ENCODE measurements around the gene IMMP2L. TPM values are rescaled to one million over a fixed set of nuclear protein-coding genes. Genes with fewer than 3 reads are reported as not detected.

Gene IMMP2L
- total RNA-seq, 1 donor from 2014 or later: 29.7 TPM

DNA sequence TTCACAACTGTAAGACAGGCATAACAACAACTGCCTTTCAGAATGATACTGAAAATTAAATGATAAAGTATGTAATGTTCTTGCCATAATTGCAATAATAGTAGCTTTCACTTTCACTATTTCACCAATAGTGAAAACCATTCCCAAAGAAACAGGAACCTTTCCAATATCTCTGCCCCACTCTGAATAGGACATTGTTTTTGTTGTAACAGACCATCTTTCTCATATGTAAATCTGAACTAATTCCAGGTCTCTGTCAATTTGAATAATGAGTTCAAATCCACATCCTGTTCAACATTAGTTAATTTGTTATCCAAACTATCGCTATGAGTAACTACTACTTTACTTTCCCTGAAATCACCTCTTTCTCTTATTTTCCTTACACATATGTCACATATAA, 323.4 kb downstream of the IMMP2L start:
- no peaks in the 10 kb centered on the region for H3K27me3 Mint-ChIP-seq
- no peaks in the 10 kb centered on the region for H3K36me3 Mint-ChIP-seq (ENCODE audit: insufficient read depth)
- TF ChIP-seq, protein P1, sequence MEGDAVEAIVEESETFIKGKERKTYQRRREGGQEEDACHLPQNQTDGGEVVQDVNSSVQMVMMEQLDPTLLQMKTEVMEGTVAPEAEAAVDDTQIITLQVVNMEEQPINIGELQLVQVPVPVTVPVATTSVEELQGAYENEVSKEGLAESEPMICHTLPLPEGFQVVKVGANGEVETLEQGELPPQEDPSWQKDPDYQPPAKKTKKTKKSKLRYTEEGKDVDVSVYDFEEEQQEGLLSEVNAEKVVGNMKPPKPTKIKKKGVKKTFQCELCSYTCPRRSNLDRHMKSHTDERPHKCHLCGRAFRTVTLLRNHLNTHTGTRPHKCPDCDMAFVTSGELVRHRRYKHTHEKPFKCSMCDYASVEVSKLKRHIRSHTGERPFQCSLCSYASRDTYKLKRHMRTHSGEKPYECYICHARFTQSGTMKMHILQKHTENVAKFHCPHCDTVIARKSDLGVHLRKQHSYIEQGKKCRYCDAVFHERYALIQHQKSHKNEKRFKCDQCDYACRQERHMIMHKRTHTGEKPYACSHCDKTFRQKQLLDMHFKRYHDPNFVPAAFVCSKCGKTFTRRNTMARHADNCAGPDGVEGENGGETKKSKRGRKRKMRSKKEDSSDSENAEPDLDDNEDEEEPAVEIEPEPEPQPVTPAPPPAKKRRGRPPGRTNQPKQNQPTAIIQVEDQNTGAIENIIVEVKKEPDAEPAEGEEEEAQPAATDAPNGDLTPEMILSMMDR (IDR thresholded peaks at IDR 0.05; ENCODE audit: unreplicated experiment): no peak
- H3K4me1 Mint-ChIP-seq (ENCODE audit: low read depth): no peaks in the 10 kb centered on the region
- H3K4me3 Mint-ChIP-seq (ENCODE audit: low read depth): no peak overlapping the region
- H3K27ac Mint-ChIP-seq: no peak overlapping the region
- no peak for DNase-seq (ENCODE audit: low spot score, unreplicated experiment)
- no peaks in the 10 kb centered on the region for H3K9me3 Mint-ChIP-seq (ENCODE audit: low read depth)

DNA sequence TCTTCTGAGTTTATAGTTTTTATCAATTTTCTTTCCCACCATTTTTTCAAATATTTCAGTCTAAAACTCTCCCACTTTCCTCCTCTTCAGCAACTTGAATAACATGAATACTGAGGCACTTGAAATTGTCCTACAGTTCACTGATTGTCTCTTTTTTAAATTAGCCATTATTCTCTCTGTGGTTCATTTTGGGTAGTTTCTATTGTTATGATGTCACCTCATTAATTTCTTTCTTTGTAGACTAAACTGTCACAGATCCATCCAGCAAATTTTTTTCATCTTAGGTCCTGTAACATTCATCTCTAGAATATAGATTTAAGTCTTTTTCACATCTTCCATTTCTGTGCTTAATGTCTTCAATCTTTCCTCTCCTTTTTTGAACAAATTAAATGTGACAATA, 326.6 kb downstream of the IMMP2L start:
- Mint-ChIP-seq H3K27me3 (no peaks in the 10 kb centered on the region), H3K27ac (no peak overlapping the region), H3K36me3 (ENCODE audit: insufficient read depth) (no peaks in the 10 kb centered on the region), H3K9me3 (ENCODE audit: low read depth) (no peaks in the 10 kb centered on the region), H3K4me3 (ENCODE audit: low read depth) (no peak overlapping the region), H3K4me1 (ENCODE audit: low read depth) (peaks cover 11% of the 10 kb centered on the region)
- no peak for DNase-seq (ENCODE audit: low spot score, unreplicated experiment)
- TF ChIP-seq, protein P1 (IDR thresholded peaks at IDR 0.05; ENCODE audit: unreplicated experiment): no peak

DNA sequence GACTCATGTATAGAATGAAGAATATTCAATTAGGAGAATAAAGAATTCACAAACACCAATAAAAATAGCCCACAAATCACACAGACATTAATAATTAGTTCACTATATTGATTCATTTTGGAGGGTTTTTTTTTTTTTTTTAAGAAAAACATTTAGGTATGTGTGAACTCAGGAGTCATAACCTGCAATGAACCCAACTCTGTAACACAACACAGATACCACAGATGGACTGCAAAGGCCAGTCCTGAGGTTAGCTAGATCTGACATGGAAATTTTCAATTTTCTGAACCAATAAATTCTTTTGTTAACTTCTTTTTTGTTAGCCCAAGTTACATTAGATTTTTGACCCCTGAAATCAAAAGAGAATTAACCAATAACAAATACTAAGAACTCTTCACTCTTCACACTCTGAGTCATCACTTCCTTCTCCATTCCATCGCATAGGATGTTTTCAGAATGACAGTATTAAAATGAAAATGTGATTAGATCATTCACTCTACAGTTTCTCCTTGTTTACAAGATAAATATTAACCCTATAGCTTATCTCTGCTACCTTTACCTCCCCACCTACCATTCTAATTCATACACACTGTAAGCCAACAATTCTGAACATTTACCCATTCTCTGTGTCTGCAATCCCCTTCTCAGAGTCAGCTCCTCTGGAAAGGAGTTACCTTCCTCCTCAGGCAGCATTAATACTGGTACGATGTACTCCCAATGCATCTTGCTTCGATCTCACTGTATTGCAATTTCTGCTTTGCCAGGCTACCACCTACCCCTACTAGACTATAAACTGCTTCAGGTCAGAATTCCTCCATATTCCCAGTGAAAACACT, 329.8 kb downstream of the IMMP2L start:
- H3K4me3 Mint-ChIP-seq (ENCODE audit: low read depth): no peak overlapping the region
- H3K27me3 Mint-ChIP-seq: no peaks in the 10 kb centered on the region
- no peak overlapping the region for H3K27ac Mint-ChIP-seq
- DNase-seq (ENCODE audit: low spot score, unreplicated experiment): no peak
- H3K4me1 Mint-ChIP-seq (ENCODE audit: low read depth): peaks cover 13% of the 10 kb centered on the region
- TF ChIP-seq, protein P1 (IDR thresholded peaks at IDR 0.05; ENCODE audit: unreplicated experiment): no peak
- no peaks in the 10 kb centered on the region for H3K36me3 Mint-ChIP-seq (ENCODE audit: insufficient read depth)
- H3K9me3 Mint-ChIP-seq (ENCODE audit: low read depth): no peaks in the 10 kb centered on the region

DNA sequence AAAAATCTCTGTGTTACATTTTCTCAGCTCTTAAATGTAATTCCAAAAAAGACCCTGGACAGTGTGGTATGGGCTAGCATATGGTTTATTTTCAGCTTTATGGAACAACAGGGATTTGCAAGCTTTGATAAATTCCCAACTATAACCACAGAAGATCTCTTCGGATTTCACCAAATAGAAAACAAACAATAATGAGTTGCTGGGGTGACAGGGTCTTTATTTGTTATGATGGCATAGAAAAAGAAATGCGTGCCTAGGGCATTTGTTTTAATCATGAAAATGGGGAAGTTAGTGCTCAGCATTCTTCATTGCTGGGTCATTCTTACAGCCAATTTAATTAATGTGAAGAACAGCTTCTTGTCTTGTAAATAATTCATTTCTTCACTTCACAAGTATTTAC, 332.4 kb downstream of the IMMP2L start:
- H3K27ac Mint-ChIP-seq: no peak overlapping the region

DNA sequence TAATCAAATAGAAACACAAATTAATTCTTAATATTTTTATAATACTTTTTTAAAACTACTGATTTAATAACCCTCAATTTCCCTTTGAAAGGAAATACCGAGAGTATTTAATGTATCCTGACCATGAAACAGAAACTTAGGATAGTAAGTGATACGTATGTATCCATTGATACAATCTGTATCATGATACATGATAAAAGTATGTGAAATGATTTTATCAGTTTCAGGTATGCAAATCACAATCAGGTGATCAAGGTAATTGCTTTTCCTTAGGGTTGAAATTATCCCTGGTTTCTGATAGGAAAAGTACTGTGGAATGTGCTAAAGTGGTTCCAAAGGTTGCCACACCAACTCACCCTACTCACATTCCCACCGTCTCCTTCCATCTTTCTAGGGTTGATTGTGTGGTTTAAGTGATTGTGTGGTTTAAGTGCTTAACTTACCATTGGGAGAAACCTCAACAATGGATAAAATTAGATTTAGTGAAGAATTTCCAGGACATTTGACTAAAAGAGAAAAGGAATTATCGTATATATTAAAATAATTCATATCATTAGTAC, 333.0 kb downstream of the IMMP2L start:
- H3K4me1 Mint-ChIP-seq (ENCODE audit: low read depth): peaks cover 13% of the 10 kb centered on the region
- H3K4me3 Mint-ChIP-seq (ENCODE audit: low read depth): no peak overlapping the region
- no peak for DNase-seq (ENCODE audit: low spot score, unreplicated experiment)
- TF ChIP-seq, protein P1 (IDR thresholded peaks at IDR 0.05; ENCODE audit: unreplicated experiment): no peak
- no peak overlapping the region for H3K27ac Mint-ChIP-seq
- no peaks in the 10 kb centered on the region for H3K9me3 Mint-ChIP-seq (ENCODE audit: low read depth)
- no peaks in the 10 kb centered on the region for H3K36me3 Mint-ChIP-seq (ENCODE audit: insufficient read depth)
- H3K27me3 Mint-ChIP-seq: no peaks in the 10 kb centered on the region

More for the DNA sequence above, 332.4 kb downstream of the IMMP2L start:
- Mint-ChIP-seq H3K36me3 (ENCODE audit: insufficient read depth) (no peaks in the 10 kb centered on the region), H3K9me3 (ENCODE audit: low read depth) (no peaks in the 10 kb centered on the region), H3K4me1 (ENCODE audit: low read depth) (peaks cover 13% of the 10 kb centered on the region), H3K27me3 (no peaks in the 10 kb centered on the region), H3K4me3 (ENCODE audit: low read depth) (no peak overlapping the region)
- TF ChIP-seq, protein P1 (IDR thresholded peaks at IDR 0.05; ENCODE audit: unreplicated experiment): no peak
- no peak for DNase-seq (ENCODE audit: low spot score, unreplicated experiment)

All from progenitor cell of endocrine pancreas (in vitro differentiated cells).